ENCODE data around the gene ZNF678. TPM values are rescaled to one million over a fixed set of nuclear protein-coding genes. Genes with fewer than 3 reads are reported as not detected.

Gene ZNF678
- total and polyA plus RNA-seq, 2 of the 8 experiments (the other 6 are each of a cell fraction or from before 2014, with no cell fraction given) = 6.9 to 28.3 TPM

GRCh38 chr1:227612658-227613057 is 49.3 kb downstream of the ZNF678 start:
- no peak overlapping the region for H2BK12ac ChIP-seq (ENCODE audit: low read depth, low read length)
- H3K4me3 ChIP-seq (ENCODE audit: extremely low read depth in 1 of 4, insufficient read depth in 2 of 4, low read depth in 3 of 4, low read length in 4 of 4) = no peak overlapping the region
- H2BK5ac ChIP-seq (ENCODE audit: low read depth, low read length) = no peak overlapping the region
- 0 out of 4 replicates have a peak, but pooled peaks cover 0 to 2% of the 10 kb centered on the region in 2 experiments for H3K9me3 ChIP-seq (ENCODE audit: insufficient read depth in 2 of 2, low read depth in 1 of 2, low read length in 1 of 2)
- H3K4me2 ChIP-seq (ENCODE audit: insufficient read depth in 1 of 2, low read depth in 2 of 2, low read length in 2 of 2) = no peak overlapping the region
- DNase-seq (ENCODE audit: low read depth in 1 of 2, low spot score in 2 of 2) (no peak), FAIRE-seq (no peak)
- H3K79me2 ChIP-seq (ENCODE audit: control insufficient read depth in 1 of 2, insufficient read depth in 2 of 2, low read length in 2 of 2) = peaks cover 0 to 8% of the 10 kb centered on the region in 2 experiments; a peak in 1 of 4 replicates
- H3K56ac ChIP-seq (replicated peaks; ENCODE audit: insufficient read length, low read depth, low read length) = no peak overlapping the region
- H4K91ac ChIP-seq (replicated peaks; ENCODE audit: insufficient read length, low read length) = no peak overlapping the region
- no peak overlapping the region for H3K14ac ChIP-seq (ENCODE audit: insufficient read length)
- H2BK15ac ChIP-seq (ENCODE audit: low read length) = no peak overlapping the region
- no peak overlapping the region for H4K5ac ChIP-seq (ENCODE audit: insufficient read length, low read depth, low read length)
- no peak overlapping the region for H3K23ac ChIP-seq (ENCODE audit: insufficient read length)
- H3K4me1 ChIP-seq (replicated peaks in 1 of 4; ENCODE audit: control insufficient read depth in 3 of 4, insufficient read depth in 4 of 4, low read length in 3 of 4) = no peaks in the 10 kb centered on the region
- TF ChIP-seq JUND (IDR thresholded peaks at IDR 0.05; ENCODE audit: low read length) (no peak), GABPA (IDR thresholded peaks at IDR 0.05; ENCODE audit: borderline replicate concordance, insufficient read depth, low read length) (no peak), CBX5 (IDR thresholded peaks at IDR 0.05; ENCODE audit: low read depth, low read length) (no peak), JUN (IDR thresholded peaks at IDR 0.05; ENCODE audit: low read depth, low read length) (no peak), CHD2 (IDR thresholded peaks at IDR 0.05; ENCODE audit: low read length) (no peak), BCL11A (IDR thresholded peaks at IDR 0.05; ENCODE audit: low read depth in 2 of 2, low read length in 2 of 2) (no peak), TCF12 (IDR thresholded peaks at IDR 0.05; ENCODE audit: low read depth, low read length) (no peak), RXRA (IDR thresholded peaks at IDR 0.05; ENCODE audit: insufficient read depth, low read depth, low read length) (no peak)
- no peak overlapping the region for H3K9ac ChIP-seq (replicated peaks in 1 of 4; ENCODE audit: extremely low read depth in 1 of 4, low read depth in 3 of 4, low read length in 3 of 4)
- H3K36me3 ChIP-seq (ENCODE audit: control insufficient read depth in 2 of 4, insufficient read depth in 4 of 4, low read length in 3 of 4) = peaks cover 0 to 8% (median 1%) of the 10 kb centered on the region in 4 experiments; a peak in 1 of 8 replicates
- H2BK20ac ChIP-seq (ENCODE audit: low read length) = no peak overlapping the region
- no peak overlapping the region for H2AFZ ChIP-seq (ENCODE audit: low read length)
- H4K8ac ChIP-seq (ENCODE audit: extremely low read depth, insufficient read depth, low read length) = no peak overlapping the region
- peaks cover 7% of the 10 kb centered on the region for H3K79me1 ChIP-seq (ENCODE audit: low read depth, low read length)
- no peak overlapping the region for H3K18ac ChIP-seq (ENCODE audit: extremely low read depth, low read length)
- WGBS, 2 experiments (ENCODE audit: extremely low coverage in 1 of 2, insufficient coverage in 1 of 2, insufficient read length in 1 of 2, insufficient replicate concordance in 2 of 2, low coverage in 1 of 2, low lambda C conversion rate in 2 of 2, missing lambda C conversion rate in 1 of 2) = 89% methylated on average over 1 of the region's 1 CpG; no CpG with 5 or more reads in 1 of the 2 experiments
- no peak overlapping the region for H2BK120ac ChIP-seq (replicated peaks; ENCODE audit: low read depth, low read length)
- H3K27me3 ChIP-seq (replicated peaks in 1 of 4; ENCODE audit: control insufficient read depth in 3 of 4, extremely low read depth in 1 of 4, insufficient read depth in 3 of 4, low read length in 3 of 4) = no peaks in the 10 kb centered on the region
- H3K23me2 ChIP-seq (ENCODE audit: low read depth, low read length) = no peaks in the 10 kb centered on the region
- peaks cover 0 to 1% of the 10 kb centered on the region in 2 experiments for H4K20me1 ChIP-seq (replicated peaks in 1 of 2; ENCODE audit: control insufficient read depth in 1 of 2, insufficient read depth in 2 of 2, low read length in 2 of 2)
- no peak overlapping the region for H3K27ac ChIP-seq (ENCODE audit: low read depth, low read length)
- ChIA-PET POLR2A (ENCODE audit: partially characterized antibody) (no interaction called here), CTCF (ENCODE audit: partially characterized antibody) (no interaction called here)
- no peak overlapping the region for H3K4ac ChIP-seq (replicated peaks; ENCODE audit: insufficient read length, low read depth, low read length)
- H2AK5ac ChIP-seq (ENCODE audit: low read depth, low read length) = no peak overlapping the region

Measured in H1 (cell line).